Hepatocyte (in vitro differentiated cells): ENCODE measurements around the gene TMEM255B.

Experiments
- EZH2 ChIP-seq: fragments of 200-600 bp; sonication (generic); IDR thresholded peaks from 2 replicates; pipeline ENCODE4 v1.6.1; 2016; ENCODE audit warnings: antibody characterized with exemption, mild to moderate bottlenecking, borderline replicate concordance
- EZH2phosphoT487 ChIP-seq: fragments of 200-600 bp; sonication (generic); IDR thresholded peaks from one replicate; pipeline ENCODE4 v1.6.1; 2018; ENCODE audit warnings: antibody characterized with exemption, mild to moderate bottlenecking, low read depth, moderate library complexity; ENCODE audit not compliant: unreplicated experiment, severe bottlenecking
- TF ChIP-seq, protein P1 (sequence below): fragments of 200-600 bp; sonication (generic); IDR thresholded peaks from 2 replicates; pipeline ENCODE4 v1.5.1; 2016; ENCODE audit warnings: antibody characterized with exemption, mild to moderate bottlenecking; ENCODE audit not compliant: poor library complexity

DNA sequence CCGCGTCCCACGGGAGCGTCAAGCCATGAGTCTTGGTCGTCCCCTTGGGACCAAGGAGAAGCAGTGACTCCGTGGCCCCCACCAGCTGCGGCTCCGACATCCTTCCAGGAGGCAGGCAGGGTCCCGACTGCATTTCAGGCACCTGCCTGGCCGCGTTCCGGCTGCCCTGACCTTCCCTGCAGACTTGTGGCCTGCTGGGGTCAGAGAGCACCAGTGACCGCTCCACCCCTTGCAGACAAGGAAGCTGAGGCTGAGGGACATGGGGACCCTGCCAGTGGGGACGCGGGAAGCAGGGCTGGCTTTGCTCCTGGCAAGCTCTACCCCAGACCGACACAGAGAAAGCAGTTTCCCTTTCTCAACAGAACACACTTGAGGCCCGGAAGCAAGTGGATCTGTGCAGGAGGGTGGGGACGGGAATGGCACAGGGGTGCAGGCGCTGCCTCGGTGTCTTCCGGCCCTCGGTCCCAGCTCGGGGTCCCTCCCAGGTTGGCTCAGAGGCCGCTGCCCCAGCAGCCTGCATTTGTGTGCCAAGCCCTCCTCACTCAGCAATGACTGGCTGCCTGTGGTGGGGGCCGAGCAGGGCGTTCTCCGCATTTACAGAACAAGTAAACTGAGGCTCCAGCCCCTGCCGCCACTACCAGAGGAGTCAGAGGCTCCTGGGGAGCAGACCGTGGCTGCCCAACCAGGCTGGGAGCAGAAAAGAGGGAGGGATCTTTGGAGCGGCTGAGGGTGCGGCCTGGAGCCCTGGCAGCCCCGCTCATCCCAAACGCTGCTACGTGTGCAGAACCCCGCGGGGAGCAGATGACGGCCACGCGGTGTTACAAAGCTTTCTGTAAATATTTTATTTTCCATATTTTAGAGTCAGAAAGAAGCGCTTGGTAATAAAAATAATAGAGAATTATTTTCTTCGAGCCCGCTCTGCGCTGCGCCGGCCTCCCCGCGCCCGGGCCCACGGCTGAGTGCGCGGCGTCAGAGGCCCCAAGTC, 61.0 kb downstream of the TMEM255B start:
- TF ChIP-seq, protein P1, sequence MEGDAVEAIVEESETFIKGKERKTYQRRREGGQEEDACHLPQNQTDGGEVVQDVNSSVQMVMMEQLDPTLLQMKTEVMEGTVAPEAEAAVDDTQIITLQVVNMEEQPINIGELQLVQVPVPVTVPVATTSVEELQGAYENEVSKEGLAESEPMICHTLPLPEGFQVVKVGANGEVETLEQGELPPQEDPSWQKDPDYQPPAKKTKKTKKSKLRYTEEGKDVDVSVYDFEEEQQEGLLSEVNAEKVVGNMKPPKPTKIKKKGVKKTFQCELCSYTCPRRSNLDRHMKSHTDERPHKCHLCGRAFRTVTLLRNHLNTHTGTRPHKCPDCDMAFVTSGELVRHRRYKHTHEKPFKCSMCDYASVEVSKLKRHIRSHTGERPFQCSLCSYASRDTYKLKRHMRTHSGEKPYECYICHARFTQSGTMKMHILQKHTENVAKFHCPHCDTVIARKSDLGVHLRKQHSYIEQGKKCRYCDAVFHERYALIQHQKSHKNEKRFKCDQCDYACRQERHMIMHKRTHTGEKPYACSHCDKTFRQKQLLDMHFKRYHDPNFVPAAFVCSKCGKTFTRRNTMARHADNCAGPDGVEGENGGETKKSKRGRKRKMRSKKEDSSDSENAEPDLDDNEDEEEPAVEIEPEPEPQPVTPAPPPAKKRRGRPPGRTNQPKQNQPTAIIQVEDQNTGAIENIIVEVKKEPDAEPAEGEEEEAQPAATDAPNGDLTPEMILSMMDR = no peak
- TF ChIP-seq EZH2 (no peak), EZH2phosphoT487 (no peak)
